HEK293T (cell line): ENCODE data around the gene PBX1.

Experiments
- ARNT ChIP-seq: fragments of 450-650 bp; IDR thresholded peaks from 2 replicates; pipeline ENCODE4 v1.6.1; 2017; ENCODE audit warnings: mild to moderate bottlenecking
- BHLHE40 ChIP-seq: fragments of 450-650 bp; IDR thresholded peaks from 2 replicates; pipeline ENCODE4 v1.6.1; 2016; ENCODE audit warnings: mild to moderate bottlenecking, moderate library complexity, borderline replicate concordance
- ELF4 ChIP-seq: fragments of 450-650 bp; IDR thresholded peaks from 2 replicates; pipeline ENCODE4 v1.6.1; 2017; ENCODE audit warnings: antibody characterized with exemption
- FOXA1 ChIP-seq: fragments of 450-650 bp; IDR thresholded peaks from 2 replicates; pipeline ENCODE4 v1.6.1; 2016; ENCODE audit warnings: mild to moderate bottlenecking
- TARDBP ChIP-seq: fragments of 450-650 bp; IDR thresholded peaks from 2 replicates; pipeline ENCODE4 v1.6.1; 2016
- TF ChIP-seq, protein P1 (sequence below): fragments of 450-650 bp; IDR thresholded peaks from 2 replicates; pipeline ENCODE4 v1.6.1; 2016

DNA sequence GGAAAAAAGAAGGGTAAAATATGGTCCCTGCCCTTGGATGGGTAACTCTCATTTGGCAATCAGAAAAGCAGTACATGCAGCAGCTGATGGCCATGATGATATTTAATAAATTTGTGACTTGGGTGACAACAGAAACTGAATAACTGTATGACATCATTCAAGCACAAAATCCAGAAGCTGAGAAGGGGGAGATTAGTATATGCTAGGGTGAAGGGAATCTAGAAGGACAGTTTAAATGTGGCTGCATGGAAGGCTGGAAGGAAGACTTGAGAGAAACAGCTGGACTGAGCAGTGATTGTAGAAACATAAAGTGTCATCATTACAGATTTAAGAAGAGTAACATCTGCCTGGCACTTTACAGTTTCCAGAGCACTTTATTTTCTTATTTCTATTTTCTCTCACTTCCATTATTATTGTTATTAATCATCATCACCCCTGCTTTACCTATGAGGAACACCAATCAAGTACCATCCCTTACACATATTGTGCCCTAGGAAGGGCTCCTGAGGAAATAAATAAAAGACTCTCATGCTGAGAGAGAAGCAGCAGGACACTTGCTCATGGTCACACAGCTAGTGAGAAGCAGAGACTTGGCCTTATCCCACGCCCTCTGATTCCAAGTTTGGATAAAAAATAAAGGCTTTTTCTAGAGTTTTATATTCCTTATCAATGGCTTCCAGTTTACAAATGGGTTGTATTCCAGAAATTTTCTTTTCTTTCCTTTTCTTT lies 207.2 kb downstream of the PBX1 start:
- TF ChIP-seq FOXA1 (no peak), BHLHE40 (no peak), TARDBP (no peak), ARNT (no peak), ELF4 (no peak)
- TF ChIP-seq, protein P1, sequence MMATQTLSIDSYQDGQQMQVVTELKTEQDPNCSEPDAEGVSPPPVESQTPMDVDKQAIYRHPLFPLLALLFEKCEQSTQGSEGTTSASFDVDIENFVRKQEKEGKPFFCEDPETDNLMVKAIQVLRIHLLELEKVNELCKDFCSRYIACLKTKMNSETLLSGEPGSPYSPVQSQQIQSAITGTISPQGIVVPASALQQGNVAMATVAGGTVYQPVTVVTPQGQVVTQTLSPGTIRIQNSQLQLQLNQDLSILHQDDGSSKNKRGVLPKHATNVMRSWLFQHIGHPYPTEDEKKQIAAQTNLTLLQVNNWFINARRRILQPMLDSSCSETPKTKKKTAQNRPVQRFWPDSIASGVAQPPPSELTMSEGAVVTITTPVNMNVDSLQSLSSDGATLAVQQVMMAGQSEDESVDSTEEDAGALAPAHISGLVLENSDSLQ = no peak
